Loucy (cell line): Measurements from ENCODE around the gene PDZD8.

ENCODE experiments used
- EZH2phosphoT487 ChIP-seq: fragments of 200-600 bp; IDR thresholded peaks from 2 replicates; pipeline ENCODE4 v1.6.1; 2018; ENCODE audit warnings: antibody characterized with exemption, mild to moderate bottlenecking, moderate library complexity, borderline replicate concordance
- TF ChIP-seq, protein P1 (sequence below): fragments of 200-600 bp; sonication (generic); conservative IDR thresholded peaks from 2 replicates; pipeline ENCODE4 v1.5.1; 2014; ENCODE audit warnings: mild to moderate bottlenecking, antibody characterized with exemption, low read length

DNA sequence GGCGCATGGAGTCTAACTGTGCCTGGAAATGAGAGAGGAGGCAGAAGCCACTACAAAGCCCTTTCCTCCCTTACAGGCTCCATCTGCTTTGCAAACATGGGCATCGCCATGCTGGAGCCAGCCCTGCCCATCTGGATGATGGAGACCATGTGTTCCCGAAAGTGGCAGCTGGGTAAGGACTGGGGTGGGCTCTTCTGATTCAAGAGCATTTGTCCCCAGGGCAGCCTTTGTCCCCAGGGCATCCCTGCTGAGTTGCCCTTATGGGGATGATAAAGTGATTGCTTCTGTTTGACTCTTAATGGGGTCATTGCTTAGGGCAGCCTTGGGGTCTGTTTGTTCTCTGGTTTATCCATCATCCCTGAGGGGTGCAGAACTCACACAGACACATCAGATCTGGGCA is 117.5 kb downstream of the PDZD8 start:
- TF ChIP-seq, protein P1, sequence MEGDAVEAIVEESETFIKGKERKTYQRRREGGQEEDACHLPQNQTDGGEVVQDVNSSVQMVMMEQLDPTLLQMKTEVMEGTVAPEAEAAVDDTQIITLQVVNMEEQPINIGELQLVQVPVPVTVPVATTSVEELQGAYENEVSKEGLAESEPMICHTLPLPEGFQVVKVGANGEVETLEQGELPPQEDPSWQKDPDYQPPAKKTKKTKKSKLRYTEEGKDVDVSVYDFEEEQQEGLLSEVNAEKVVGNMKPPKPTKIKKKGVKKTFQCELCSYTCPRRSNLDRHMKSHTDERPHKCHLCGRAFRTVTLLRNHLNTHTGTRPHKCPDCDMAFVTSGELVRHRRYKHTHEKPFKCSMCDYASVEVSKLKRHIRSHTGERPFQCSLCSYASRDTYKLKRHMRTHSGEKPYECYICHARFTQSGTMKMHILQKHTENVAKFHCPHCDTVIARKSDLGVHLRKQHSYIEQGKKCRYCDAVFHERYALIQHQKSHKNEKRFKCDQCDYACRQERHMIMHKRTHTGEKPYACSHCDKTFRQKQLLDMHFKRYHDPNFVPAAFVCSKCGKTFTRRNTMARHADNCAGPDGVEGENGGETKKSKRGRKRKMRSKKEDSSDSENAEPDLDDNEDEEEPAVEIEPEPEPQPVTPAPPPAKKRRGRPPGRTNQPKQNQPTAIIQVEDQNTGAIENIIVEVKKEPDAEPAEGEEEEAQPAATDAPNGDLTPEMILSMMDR: no peak
- no peak for TF ChIP-seq EZH2phosphoT487
